HEK293 (cell line): ENCODE measurements around the gene ITSN1.

ENCODE experiments used
- CTCF ChIA-PET: fragments of 350-600 bp; formaldehyde crosslinking; extraction: SDS; loops from one replicate; lab custom pipeline; 2021; ENCODE audit warnings: antibody characterized with exemption; lab: Yijun Ruan, JAX
- POLR2A ChIA-PET: fragments of 300-600 bp; formaldehyde crosslinking; extraction: SDS; loops from one replicate; lab custom pipeline; 2020; ENCODE audit warnings: antibody characterized with exemption, inconsistent platforms; lab: Yijun Ruan, JAX
- H3K27ac ChIP-seq: fragments of 200-500 bp; sonication (Bioruptor generic); 2 replicates; pipeline ENCODE4 v1.5.1; 2014; ENCODE audit warnings: low read depth, low read length, control low read depth, inconsistent platforms; ENCODE audit errors: extremely low read depth
- H3K36me3 ChIP-seq, 2 experiments: fragments of 200-500 bp in 1 of 2; sonication (Bioruptor generic) in 1 of 2; 1 replicate in 1 of 2; 2 replicates in 1 of 2; pipeline ENCODE4 v1.5.1; 2014 to 2017; ENCODE audit warnings: inconsistent platforms in 2 of 2, low read length in 2 of 2; ENCODE audit not compliant: control insufficient read depth in 2 of 2, insufficient read depth in 1 of 2
- H3K4me1 ChIP-seq: fragments of 200-500 bp; sonication (Bioruptor generic); 2 replicates; pipeline ENCODE4 v1.5.1; 2014; ENCODE audit warnings: mild to moderate bottlenecking, low read length, inconsistent platforms; ENCODE audit not compliant: control insufficient read depth, insufficient read depth
- H3K4me3 ChIP-seq: 2 replicates; pipeline ENCODE4 v1.5.1; 2011; ENCODE audit warnings: low read depth, mild to moderate bottlenecking, control low read depth, low read length, moderate library complexity
- H3K9me3 ChIP-seq: fragments of 200-500 bp; sonication (Bioruptor generic); 2 replicates; pipeline ENCODE4 v1.5.1; 2014; ENCODE audit warnings: low read depth, low read length, inconsistent platforms; ENCODE audit not compliant: control insufficient read depth, insufficient read depth
- EGR2 ChIP-seq: fragments of 450-650 bp; formaldehyde crosslinking; IDR thresholded peaks from 2 replicates; pipeline ENCODE4 v1.5.1; 2016; ENCODE audit warnings: low read depth, missing biosample characterization, missing genetic modification characterization
- KLF10 ChIP-seq: fragments of 450-650 bp; IDR thresholded peaks from 2 replicates; pipeline ENCODE4 v1.5.1; 2018; ENCODE audit warnings: missing biosample characterization, mild to moderate bottlenecking, missing genetic modification characterization
- OSR2 ChIP-seq: fragments of 450-650 bp; formaldehyde crosslinking; IDR thresholded peaks from 2 replicates; pipeline ENCODE4 v1.5.1; 2016; ENCODE audit warnings: missing biosample characterization, missing genetic modification characterization
- SP7 ChIP-seq: fragments of 450-650 bp; formaldehyde crosslinking; IDR thresholded peaks from 2 replicates; pipeline ENCODE4 v1.5.1; 2016; ENCODE audit warnings: missing biosample characterization, missing genetic modification characterization
- WT1 ChIP-seq: fragments of 450-650 bp; formaldehyde crosslinking; IDR thresholded peaks from 2 replicates; pipeline ENCODE4 v1.5.1; 2016; ENCODE audit warnings: missing biosample characterization, missing genetic modification characterization
- ZBTB17 ChIP-seq: fragments of 450-650 bp; formaldehyde crosslinking; IDR thresholded peaks from 2 replicates; pipeline ENCODE4 v1.5.1; 2016; ENCODE audit warnings: missing biosample characterization, missing genetic modification characterization
- ZFHX2 ChIP-seq: fragments of 450-650 bp; formaldehyde crosslinking; conservative IDR thresholded peaks from 2 replicates; pipeline ENCODE4 v1.5.1; 2016; ENCODE audit warnings: missing biosample characterization, missing genetic modification characterization
- ZFP3 ChIP-seq: fragments of 450-650 bp; formaldehyde crosslinking; IDR thresholded peaks from 2 replicates; pipeline ENCODE4 v1.5.1; 2016; ENCODE audit warnings: low read depth, missing biosample characterization, missing genetic modification characterization
- ZNF138 ChIP-seq: fragments of 450-650 bp; formaldehyde crosslinking; IDR thresholded peaks from 2 replicates; pipeline ENCODE4 v1.5.1; 2016; ENCODE audit warnings: missing biosample characterization, missing genetic modification characterization, borderline replicate concordance
- ZNF140 ChIP-seq: fragments of 450-650 bp; formaldehyde crosslinking; IDR thresholded peaks from 2 replicates; pipeline ENCODE4 v1.5.1; 2016; ENCODE audit warnings: missing biosample characterization, missing genetic modification characterization
- ZNF184 ChIP-seq: fragments of 450-650 bp; IDR thresholded peaks from 2 replicates; pipeline ENCODE4 v1.5.1; 2018; ENCODE audit warnings: missing biosample characterization, mild to moderate bottlenecking, missing genetic modification characterization
- ZNF248 ChIP-seq: fragments of 450-650 bp; formaldehyde crosslinking; IDR thresholded peaks from 2 replicates; pipeline ENCODE4 v1.5.1; 2017; ENCODE audit warnings: missing biosample characterization, missing genetic modification characterization
- ZNF274 ChIP-seq, 2 experiments: fragments of 200-500 bp in 1 of 2; fragments of 450-650 bp in 1 of 2; sonication (Bioruptor generic) in 1 of 2; formaldehyde crosslinking in 1 of 2; IDR thresholded peaks; 2 replicates each; pipeline versions ENCODE4 v1.5.1 to v1.6.1; 2014 to 2016; ENCODE audit warnings: borderline replicate concordance in 1 of 2, inconsistent platforms in 1 of 2, low read length in 1 of 2, missing biosample characterization in 1 of 2, missing genetic modification characterization in 1 of 2
- ZNF302 ChIP-seq: fragments of 450-650 bp; formaldehyde crosslinking; IDR thresholded peaks from 2 replicates; pipeline ENCODE4 v1.5.1; 2016; ENCODE audit warnings: missing biosample characterization, missing genetic modification characterization, low read depth
- ZNF366 ChIP-seq: fragments of 450-650 bp; formaldehyde crosslinking; conservative IDR thresholded peaks from 2 replicates; pipeline ENCODE4 v1.5.1; 2016; ENCODE audit warnings: missing biosample characterization, missing genetic modification characterization
- ZNF433 ChIP-seq: fragments of 450-650 bp; formaldehyde crosslinking; IDR thresholded peaks from 2 replicates; pipeline ENCODE4 v1.5.1; 2016; ENCODE audit warnings: missing biosample characterization, missing genetic modification characterization, low read depth
- ZNF600 ChIP-seq: fragments of 450-650 bp; formaldehyde crosslinking; IDR thresholded peaks from 2 replicates; pipeline ENCODE4 v1.5.1; 2016; ENCODE audit warnings: missing biosample characterization, missing genetic modification characterization
- ZNF610 ChIP-seq: fragments of 450-650 bp; formaldehyde crosslinking; IDR thresholded peaks from 2 replicates; pipeline ENCODE4 v1.5.1; 2016; ENCODE audit warnings: missing biosample characterization, missing genetic modification characterization, borderline replicate concordance
- ZNF629 ChIP-seq: fragments of 450-650 bp; formaldehyde crosslinking; IDR thresholded peaks from 2 replicates; pipeline ENCODE4 v1.5.1; 2017; ENCODE audit warnings: missing biosample characterization, missing genetic modification characterization
- ZNF658 ChIP-seq: fragments of 450-650 bp; formaldehyde crosslinking; IDR thresholded peaks from 2 replicates; pipeline ENCODE4; 2016; ENCODE audit warnings: missing biosample characterization, missing genetic modification characterization
- ZSCAN23 ChIP-seq: fragments of 450-650 bp; formaldehyde crosslinking; IDR thresholded peaks from 2 replicates; pipeline ENCODE4 v1.5.1; 2016; ENCODE audit warnings: missing biosample characterization, missing genetic modification characterization
- TF ChIP-seq, protein P1 (sequence below): fragments of 450-650 bp; formaldehyde crosslinking; IDR thresholded peaks from 2 replicates; pipeline ENCODE4 v1.5.1; 2016; ENCODE audit warnings: missing biosample characterization, missing genetic modification characterization
- TF ChIP-seq, protein P2 (sequence below): fragments of 450-650 bp; formaldehyde crosslinking; IDR thresholded peaks from 2 replicates; pipeline ENCODE4 v1.5.1; 2016; ENCODE audit warnings: missing biosample characterization, missing genetic modification characterization
- TF ChIP-seq, protein P3 (sequence below): fragments of 450-650 bp; formaldehyde crosslinking; IDR thresholded peaks from 2 replicates; pipeline ENCODE4 v1.5.1; 2017; ENCODE audit warnings: missing biosample characterization, missing genetic modification characterization
- TF ChIP-seq, protein P4 (sequence below): fragments of 450-650 bp; IDR thresholded peaks from 2 replicates; pipeline ENCODE4 v1.5.1; 2018; ENCODE audit warnings: missing biosample characterization, mild to moderate bottlenecking, missing genetic modification characterization
- TF ChIP-seq, protein P5 (sequence below): fragments of 450-650 bp; formaldehyde crosslinking; IDR thresholded peaks from 2 replicates; pipeline ENCODE4 v1.5.1; 2017; ENCODE audit warnings: missing biosample characterization, mild to moderate bottlenecking, missing genetic modification characterization, moderate library complexity

ITSN1 gene

DNA sequence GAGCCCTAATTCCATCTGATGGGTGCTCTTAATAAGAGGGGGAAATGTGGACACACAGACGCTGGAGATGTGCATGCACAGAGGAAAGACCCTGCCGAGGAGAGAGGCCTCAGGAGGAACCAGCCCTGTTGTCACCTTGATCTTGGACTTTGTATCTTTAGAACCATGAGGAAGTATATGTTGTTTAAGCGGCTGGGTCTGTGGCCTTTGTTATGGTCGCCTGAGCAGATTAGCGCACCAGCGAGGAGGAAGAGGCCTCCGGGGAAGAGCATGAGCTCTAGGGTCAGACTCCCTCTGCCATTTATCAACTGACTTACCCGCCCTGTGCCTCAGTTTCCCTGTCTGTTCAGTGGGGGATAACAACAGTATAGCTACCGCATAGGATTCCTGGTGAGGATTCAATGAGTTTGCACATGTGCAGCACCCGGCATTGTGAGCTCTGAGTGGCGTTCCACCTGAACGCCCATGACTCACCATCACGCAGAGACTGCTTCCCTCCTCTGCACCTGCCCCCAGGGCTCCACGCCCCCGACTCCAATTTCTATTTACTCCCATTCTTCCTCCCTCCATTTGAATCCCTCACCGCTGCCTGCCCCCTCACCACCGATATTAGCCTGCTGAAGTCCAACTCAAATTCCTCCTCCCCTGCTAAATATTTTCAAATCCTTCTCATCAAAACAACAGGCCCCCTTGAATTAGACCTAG lies 206.1 kb downstream of the ITSN1 start:
- H3K4me3 ChIP-seq: no peak overlapping the region
- H3K4me1 ChIP-seq: peaks cover 4% of the 10 kb centered on the region; the same call in 1 of the 2 replicates
- H3K9me3 ChIP-seq: no peaks in the 10 kb centered on the region
- no peak overlapping the region for H3K27ac ChIP-seq
- ChIA-PET CTCF (interaction anchor here (0.7 to 1.7 kb wide), 2 partner anchors 64 to 213 kb away, joined by 3 to 10 read pairs; no protein-coding TSS in a partner anchor), POLR2A (interaction anchor here (0.6 kb wide), 1 partner anchor 22 kb away, joined by 3 read pairs; no protein-coding TSS in a partner anchor)
- no peaks in the 10 kb centered on the region for H3K36me3 ChIP-seq
- TF ChIP-seq SP7 (peak; percentile 53; the same call in 1 of the 2 replicates), EGR2 (peak; percentile 98), OSR2 (tag by site-specific recombination) (0 out of 2 replicates have a peak, but pooled peaks have one; percentile 25), ZSCAN23 (tag by site-specific recombination) (no peak), ZNF610 (tag by site-specific recombination) (no peak), ZNF138 (tag by site-specific recombination) (no peak), ZFHX2 (tag by site-specific recombination) (peak; percentile 92), ZNF184 (tag by site-specific recombination) (peak; percentile 60; the same call in 1 of the 2 replicates), ZNF600 (tag by site-specific recombination) (peak; percentile 56; the same call in 1 of the 2 replicates), ZNF366 (tag by site-specific recombination) (no peak), ZBTB17 (tag by site-specific recombination) (peak; percentile 51), ZNF274 (IDR thresholded peaks at IDR 0.05; ENCODE audit: low read length) (no peak), ZNF274 (tag by site-specific recombination; IDR thresholded peaks at IDR 0.05; ENCODE audit: borderline replicate concordance) (no peak), ZNF658 (tag by site-specific recombination) (no peak), WT1 (peak; percentile 85), ZNF140 (tag by site-specific recombination) (no peak), ZFP3 (tag by site-specific recombination) (no peak), ZNF302 (no peak), ZNF629 (tag by site-specific recombination) (peak; percentile 41; the same call in 1 of the 2 replicates), KLF10 (tag by site-specific recombination) (0 out of 2 replicates have a peak, but pooled peaks have one; percentile 24), ZNF433 (tag by site-specific recombination) (no peak), ZNF248 (tag by site-specific recombination) (no peak)
- TF ChIP-seq, protein P1, sequence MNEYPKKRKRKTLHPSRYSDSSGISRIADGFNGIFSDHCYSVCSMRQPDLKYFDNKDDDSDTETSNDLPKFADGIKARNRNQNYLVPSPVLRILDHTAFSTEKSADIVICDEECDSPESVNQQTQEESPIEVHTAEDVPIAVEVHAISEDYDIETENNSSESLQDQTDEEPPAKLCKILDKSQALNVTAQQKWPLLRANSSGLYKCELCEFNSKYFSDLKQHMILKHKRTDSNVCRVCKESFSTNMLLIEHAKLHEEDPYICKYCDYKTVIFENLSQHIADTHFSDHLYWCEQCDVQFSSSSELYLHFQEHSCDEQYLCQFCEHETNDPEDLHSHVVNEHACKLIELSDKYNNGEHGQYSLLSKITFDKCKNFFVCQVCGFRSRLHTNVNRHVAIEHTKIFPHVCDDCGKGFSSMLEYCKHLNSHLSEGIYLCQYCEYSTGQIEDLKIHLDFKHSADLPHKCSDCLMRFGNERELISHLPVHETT (tag by site-specific recombination): peak; percentile 40; the same call in 1 of the 2 replicates
- TF ChIP-seq, protein P2, sequence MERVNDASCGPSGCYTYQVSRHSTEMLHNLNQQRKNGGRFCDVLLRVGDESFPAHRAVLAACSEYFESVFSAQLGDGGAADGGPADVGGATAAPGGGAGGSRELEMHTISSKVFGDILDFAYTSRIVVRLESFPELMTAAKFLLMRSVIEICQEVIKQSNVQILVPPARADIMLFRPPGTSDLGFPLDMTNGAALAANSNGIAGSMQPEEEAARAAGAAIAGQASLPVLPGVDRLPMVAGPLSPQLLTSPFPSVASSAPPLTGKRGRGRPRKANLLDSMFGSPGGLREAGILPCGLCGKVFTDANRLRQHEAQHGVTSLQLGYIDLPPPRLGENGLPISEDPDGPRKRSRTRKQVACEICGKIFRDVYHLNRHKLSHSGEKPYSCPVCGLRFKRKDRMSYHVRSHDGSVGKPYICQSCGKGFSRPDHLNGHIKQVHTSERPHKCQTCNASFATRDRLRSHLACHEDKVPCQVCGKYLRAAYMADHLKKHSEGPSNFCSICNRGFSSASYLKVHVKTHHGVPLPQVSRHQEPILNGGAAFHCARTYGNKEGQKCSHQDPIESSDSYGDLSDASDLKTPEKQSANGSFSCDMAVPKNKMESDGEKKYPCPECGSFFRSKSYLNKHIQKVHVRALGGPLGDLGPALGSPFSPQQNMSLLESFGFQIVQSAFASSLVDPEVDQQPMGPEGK (tag by site-specific recombination): peak; percentile 42; the same call in 1 of the 2 replicates
- TF ChIP-seq, protein P3, sequence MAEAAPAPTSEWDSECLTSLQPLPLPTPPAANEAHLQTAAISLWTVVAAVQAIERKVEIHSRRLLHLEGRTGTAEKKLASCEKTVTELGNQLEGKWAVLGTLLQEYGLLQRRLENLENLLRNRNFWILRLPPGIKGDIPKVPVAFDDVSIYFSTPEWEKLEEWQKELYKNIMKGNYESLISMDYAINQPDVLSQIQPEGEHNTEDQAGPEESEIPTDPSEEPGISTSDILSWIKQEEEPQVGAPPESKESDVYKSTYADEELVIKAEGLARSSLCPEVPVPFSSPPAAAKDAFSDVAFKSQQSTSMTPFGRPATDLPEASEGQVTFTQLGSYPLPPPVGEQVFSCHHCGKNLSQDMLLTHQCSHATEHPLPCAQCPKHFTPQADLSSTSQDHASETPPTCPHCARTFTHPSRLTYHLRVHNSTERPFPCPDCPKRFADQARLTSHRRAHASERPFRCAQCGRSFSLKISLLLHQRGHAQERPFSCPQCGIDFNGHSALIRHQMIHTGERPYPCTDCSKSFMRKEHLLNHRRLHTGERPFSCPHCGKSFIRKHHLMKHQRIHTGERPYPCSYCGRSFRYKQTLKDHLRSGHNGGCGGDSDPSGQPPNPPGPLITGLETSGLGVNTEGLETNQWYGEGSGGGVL (tag by site-specific recombination): peak; percentile 79
- TF ChIP-seq, protein P4, sequence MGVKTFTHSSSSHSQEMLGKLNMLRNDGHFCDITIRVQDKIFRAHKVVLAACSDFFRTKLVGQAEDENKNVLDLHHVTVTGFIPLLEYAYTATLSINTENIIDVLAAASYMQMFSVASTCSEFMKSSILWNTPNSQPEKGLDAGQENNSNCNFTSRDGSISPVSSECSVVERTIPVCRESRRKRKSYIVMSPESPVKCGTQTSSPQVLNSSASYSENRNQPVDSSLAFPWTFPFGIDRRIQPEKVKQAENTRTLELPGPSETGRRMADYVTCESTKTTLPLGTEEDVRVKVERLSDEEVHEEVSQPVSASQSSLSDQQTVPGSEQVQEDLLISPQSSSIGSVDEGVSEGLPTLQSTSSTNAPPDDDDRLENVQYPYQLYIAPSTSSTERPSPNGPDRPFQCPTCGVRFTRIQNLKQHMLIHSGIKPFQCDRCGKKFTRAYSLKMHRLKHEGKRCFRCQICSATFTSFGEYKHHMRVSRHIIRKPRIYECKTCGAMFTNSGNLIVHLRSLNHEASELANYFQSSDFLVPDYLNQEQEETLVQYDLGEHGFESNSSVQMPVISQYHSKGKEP (tag by site-specific recombination): no peak
- TF ChIP-seq, protein P5, sequence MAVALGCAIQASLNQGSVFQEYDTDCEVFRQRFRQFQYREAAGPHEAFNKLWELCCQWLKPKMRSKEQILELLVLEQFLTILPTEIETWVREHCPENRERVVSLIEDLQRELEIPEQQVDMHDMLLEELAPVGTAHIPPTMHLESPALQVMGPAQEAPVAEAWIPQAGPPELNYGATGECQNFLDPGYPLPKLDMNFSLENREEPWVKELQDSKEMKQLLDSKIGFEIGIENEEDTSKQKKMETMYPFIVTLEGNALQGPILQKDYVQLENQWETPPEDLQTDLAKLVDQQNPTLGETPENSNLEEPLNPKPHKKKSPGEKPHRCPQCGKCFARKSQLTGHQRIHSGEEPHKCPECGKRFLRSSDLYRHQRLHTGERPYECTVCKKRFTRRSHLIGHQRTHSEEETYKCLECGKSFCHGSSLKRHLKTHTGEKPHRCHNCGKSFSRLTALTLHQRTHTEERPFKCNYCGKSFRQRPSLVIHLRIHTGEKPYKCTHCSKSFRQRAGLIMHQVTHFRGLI (tag by site-specific recombination): no peak
